GM12801 (cell line): ENCODE data around the gene WASF1.

Source experiments
- CTCF ChIP-seq: IDR thresholded peaks from one replicate; pipeline ENCODE4 v1.5.1; 2011; ENCODE audit warnings: control low read depth; ENCODE audit not compliant: insufficient read length; ENCODE audit errors: extremely low read depth

Gene WASF1

DNA sequence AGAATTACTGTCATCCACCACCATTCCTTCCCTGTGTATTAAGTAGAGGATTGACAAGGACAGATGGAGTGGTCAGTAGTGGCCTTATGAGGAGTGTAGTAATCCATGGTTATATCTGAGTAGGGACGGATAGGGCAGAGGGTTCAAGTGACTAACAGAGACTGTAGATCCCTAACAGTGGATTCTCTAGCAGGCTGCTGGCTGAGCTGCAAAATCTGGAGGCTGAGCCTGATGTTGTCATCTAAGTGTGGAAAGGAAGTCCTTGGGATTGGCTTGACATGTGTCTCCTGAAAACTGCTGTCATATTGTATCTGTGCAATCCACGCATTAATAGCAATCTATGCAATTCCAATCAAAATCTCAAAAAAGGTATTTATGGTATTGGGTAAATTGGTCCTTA is 94.2 kb downstream of the WASF1 start:
- TF ChIP-seq CTCF: no peak

- no peak for TF ChIP-seq CTCF
Observed at GRCh38 chr6:110083875-110084585, 95.4 kb downstream of the WASF1 start.

- TF ChIP-seq CTCF: no peak
Observed at GRCh38 chr6:110075406-110075805, 104.1 kb downstream of the WASF1 start.

- TF ChIP-seq CTCF: no peak
Observed at GRCh38 chr6:110068592-110068967, 110.9 kb downstream of the WASF1 start.

DNA sequence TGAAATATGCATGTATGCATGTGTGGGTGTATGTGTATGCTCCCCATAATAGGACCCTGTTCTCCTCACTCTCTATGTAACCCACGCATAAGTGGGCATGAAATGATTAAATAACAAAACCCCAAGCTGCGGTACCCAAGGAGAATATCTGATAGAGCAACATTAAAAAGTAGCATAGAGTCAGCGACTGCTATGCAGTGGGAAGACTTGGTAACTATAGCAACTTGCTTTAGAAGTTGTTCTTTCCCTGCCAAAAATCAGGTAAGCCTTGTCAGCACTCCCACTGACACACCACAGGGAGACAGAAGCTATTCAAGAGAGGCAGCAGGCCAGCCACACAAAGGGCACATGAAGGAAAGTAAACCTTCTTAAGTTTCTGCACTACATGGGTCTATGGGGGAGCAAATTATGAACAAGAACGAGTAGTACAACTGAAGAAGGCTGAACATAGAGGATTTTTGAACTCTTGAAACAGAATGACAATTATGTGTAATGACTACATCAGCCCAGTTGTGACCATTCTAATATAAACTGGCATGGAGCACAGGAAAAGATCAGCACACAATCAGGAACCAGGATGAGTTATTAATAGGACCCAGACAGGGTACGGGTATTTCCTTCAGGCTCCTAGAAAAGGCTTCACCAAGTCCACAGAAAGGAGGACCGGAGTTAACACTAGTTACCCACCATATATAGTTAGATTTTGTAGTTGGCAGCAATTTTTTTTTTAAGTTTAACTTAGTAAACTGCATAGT is 111.5 kb downstream of the WASF1 start:
- no peak for TF ChIP-seq CTCF

- TF ChIP-seq CTCF: no peak
Observed at GRCh38 chr6:110064744-110065524, 114.5 kb downstream of the WASF1 start.

- no peak for TF ChIP-seq CTCF
Observed at GRCh38 chr6:110063594-110064263, 115.7 kb downstream of the WASF1 start.
